ENCODE results near the gene SLC25A43.
"Not testable (repeated sequence)": the region's sequence is repeated elsewhere in the genome, so short reads cannot be mapped to it uniquely, and the experiment has no call there.

The SLC25A43 gene

GRCh38 chrX:119441295-119441694, 42.2 kb downstream of the SLC25A43 start:
- DNase-seq; H4K8ac ChIP-seq (ENCODE audit: low read length); H3K23ac ChIP-seq (ENCODE audit: low read length in 2 of 2); H3K4me1 ChIP-seq (ENCODE audit: control insufficient read depth, insufficient read depth, low read depth, low read length); H3K4ac ChIP-seq (ENCODE audit: low read depth in 1 of 2, low read length in 2 of 2); H2BK12ac ChIP-seq (ENCODE audit: low read length in 2 of 2); H4K91ac ChIP-seq (ENCODE audit: low read length); H3K27ac ChIP-seq (ENCODE audit: low read length, poor library complexity, severe bottlenecking); H3K79me1 ChIP-seq (replicated peaks; ENCODE audit: low read length, poor library complexity, severe bottlenecking); H3K9me3 ChIP-seq (ENCODE audit: control insufficient read depth, low read length); H3K27me3 ChIP-seq (ENCODE audit: control insufficient read depth in 1 of 2, insufficient read depth in 1 of 2, low read length in 2 of 2); H3K4me2 ChIP-seq (ENCODE audit: low read length, poor library complexity, severe bottlenecking); H3K36me3 ChIP-seq (ENCODE audit: control insufficient read depth in 1 of 2, insufficient read depth in 2 of 2, low read depth in 1 of 2, low read length in 2 of 2); H2BK5ac ChIP-seq (ENCODE audit: low read depth, low read length, poor library complexity, severe bottlenecking); H3K18ac ChIP-seq (ENCODE audit: low read depth in 1 of 2, low read length in 2 of 2); H3K14ac ChIP-seq (ENCODE audit: low read length in 2 of 2); H2AK5ac ChIP-seq (ENCODE audit: low read length, severe bottlenecking); H2BK15ac ChIP-seq (ENCODE audit: low read depth, poor library complexity, severe bottlenecking); H2AFZ ChIP-seq (ENCODE audit: low read depth, low read length); H3K9ac ChIP-seq (ENCODE audit: low read length); H3K4me3 ChIP-seq (ENCODE audit: insufficient read depth in 1 of 2, low read depth in 1 of 2, low read length in 2 of 2); H2BK120ac ChIP-seq (ENCODE audit: low read depth, low read length): not testable (repeated sequence)
- WGBS: 97% methylated on average over 10 of the region's 17 CpGs

- Histone ChIP-seq H4K8ac (ENCODE audit: low read length) (no peak overlapping the region), H3K36me3 (ENCODE audit: control insufficient read depth in 1 of 2, insufficient read depth in 2 of 2, low read depth in 1 of 2, low read length in 2 of 2) (peaks cover 0 to 2% of the 10 kb centered on the region in 2 experiments), H3K18ac (ENCODE audit: low read depth in 1 of 2, low read length in 2 of 2) (no peak overlapping the region), H3K4ac (ENCODE audit: low read depth in 1 of 2, low read length in 2 of 2) (no peak overlapping the region), H4K91ac (ENCODE audit: low read length) (no peak overlapping the region), H2BK5ac (ENCODE audit: low read depth, low read length, poor library complexity, severe bottlenecking) (no peak overlapping the region), H3K27me3 (ENCODE audit: control insufficient read depth in 1 of 2, insufficient read depth in 1 of 2, low read length in 2 of 2) (no peaks in the 10 kb centered on the region), H2BK120ac (ENCODE audit: low read depth, low read length) (no peak overlapping the region), H3K23ac (ENCODE audit: low read length in 2 of 2) (no peak overlapping the region), H3K4me1 (ENCODE audit: control insufficient read depth, insufficient read depth, low read depth, low read length) (no peaks in the 10 kb centered on the region), H3K9ac (ENCODE audit: low read length) (no peak overlapping the region), H3K9me3 (ENCODE audit: control insufficient read depth, low read length) (no peaks in the 10 kb centered on the region), H3K27ac (ENCODE audit: low read length, poor library complexity, severe bottlenecking) (no peak overlapping the region), H2AK5ac (ENCODE audit: low read length, severe bottlenecking) (no peak overlapping the region), H3K4me3 (ENCODE audit: insufficient read depth in 1 of 2, low read depth in 1 of 2, low read length in 2 of 2) (no peak overlapping the region), H2BK15ac (ENCODE audit: low read depth, poor library complexity, severe bottlenecking) (no peak overlapping the region), H3K4me2 (ENCODE audit: low read length, poor library complexity, severe bottlenecking) (no peak overlapping the region), H2AFZ (ENCODE audit: low read depth, low read length) (no peak overlapping the region), H2BK12ac (ENCODE audit: low read length in 2 of 2) (no peak overlapping the region), H3K79me1 (replicated peaks; ENCODE audit: low read length, poor library complexity, severe bottlenecking) (no peaks in the 10 kb centered on the region), H3K14ac (ENCODE audit: low read length in 2 of 2) (no peak overlapping the region)
- no peak for DNase-seq
- WGBS: no CpG with 5 or more reads among the region's 2 CpGs
Observed at GRCh38 chrX:119442286-119442685, 43.1 kb downstream of the SLC25A43 start.

- H2BK120ac ChIP-seq (ENCODE audit: low read depth, low read length): no peak overlapping the region
- no peak overlapping the region for H3K4me3 ChIP-seq (ENCODE audit: insufficient read depth in 1 of 2, low read depth in 1 of 2, low read length in 2 of 2)
- H3K4me2 ChIP-seq (ENCODE audit: low read length, poor library complexity, severe bottlenecking): no peak overlapping the region
- H4K91ac ChIP-seq (ENCODE audit: low read length): no peak overlapping the region
- H3K4ac ChIP-seq (ENCODE audit: low read depth in 1 of 2, low read length in 2 of 2): no peak overlapping the region
- no peak overlapping the region for H2BK12ac ChIP-seq (ENCODE audit: low read length in 2 of 2)
- H3K18ac ChIP-seq (ENCODE audit: low read depth in 1 of 2, low read length in 2 of 2): no peak overlapping the region
- no peak overlapping the region for H2BK5ac ChIP-seq (ENCODE audit: low read depth, low read length, poor library complexity, severe bottlenecking)
- H2AFZ ChIP-seq (ENCODE audit: low read depth, low read length): no peak overlapping the region
- WGBS: 100% methylated on average over 2 of the region's 4 CpGs
- H3K27me3 ChIP-seq (ENCODE audit: control insufficient read depth in 1 of 2, insufficient read depth in 1 of 2, low read length in 2 of 2): peaks cover 0 to 7% of the 10 kb centered on the region in 2 experiments
- no peak overlapping the region for H4K8ac ChIP-seq (ENCODE audit: low read length)
- no peak overlapping the region for H2AK5ac ChIP-seq (ENCODE audit: low read length, severe bottlenecking)
- no peak overlapping the region for H2BK15ac ChIP-seq (ENCODE audit: low read depth, poor library complexity, severe bottlenecking)
- no peaks in the 10 kb centered on the region for H3K9me3 ChIP-seq (ENCODE audit: control insufficient read depth, low read length)
- H3K23ac ChIP-seq (ENCODE audit: low read length in 2 of 2): no peak overlapping the region
- H3K14ac ChIP-seq (ENCODE audit: low read length in 2 of 2): no peak overlapping the region
- peaks cover 4 to 29% of the 10 kb centered on the region in 2 experiments for H3K36me3 ChIP-seq (ENCODE audit: control insufficient read depth in 1 of 2, insufficient read depth in 2 of 2, low read depth in 1 of 2, low read length in 2 of 2)
- no peak overlapping the region for H3K9ac ChIP-seq (ENCODE audit: low read length)
- H3K27ac ChIP-seq (ENCODE audit: low read length, poor library complexity, severe bottlenecking): no peak overlapping the region
- H3K4me1 ChIP-seq (ENCODE audit: control insufficient read depth, insufficient read depth, low read depth, low read length): no peaks in the 10 kb centered on the region
- DNase-seq: no peak
- H3K79me1 ChIP-seq (replicated peaks; ENCODE audit: low read length, poor library complexity, severe bottlenecking): no peaks in the 10 kb centered on the region
Observed at GRCh38 chrX:119453202-119453601, 54.1 kb downstream of the SLC25A43 start.

DNA sequence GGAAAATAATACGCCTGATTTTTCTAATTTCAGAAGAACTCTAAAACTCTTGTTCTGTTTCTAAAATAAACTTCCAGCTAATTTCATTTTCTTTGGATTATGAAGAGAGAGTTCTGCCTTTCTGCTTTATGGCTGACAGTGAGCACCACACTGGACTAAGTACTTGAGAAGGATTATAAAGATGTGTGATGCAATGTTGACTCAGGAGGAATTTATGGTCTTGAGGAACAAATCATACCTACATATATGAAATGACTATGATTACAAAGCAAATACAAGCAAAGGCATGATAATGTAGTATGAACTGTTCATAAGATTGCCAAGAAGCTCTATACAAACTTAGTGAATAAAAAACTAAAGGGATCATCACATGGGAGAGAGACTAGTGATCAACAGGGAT, 56.1 kb downstream of the SLC25A43 start:
- no peak overlapping the region for H2BK5ac ChIP-seq (ENCODE audit: low read depth, low read length, poor library complexity, severe bottlenecking)
- no peak overlapping the region for H2BK120ac ChIP-seq (ENCODE audit: low read depth, low read length)
- H3K14ac ChIP-seq (ENCODE audit: low read length in 2 of 2): no peak overlapping the region
- no peak overlapping the region for H4K91ac ChIP-seq (ENCODE audit: low read length)
- no peaks in the 10 kb centered on the region for H3K4me1 ChIP-seq (ENCODE audit: control insufficient read depth, insufficient read depth, low read depth, low read length)
- H4K8ac ChIP-seq (ENCODE audit: low read length): no peak overlapping the region
- no peak overlapping the region for H3K4me2 ChIP-seq (ENCODE audit: low read length, poor library complexity, severe bottlenecking)
- H3K79me1 ChIP-seq (replicated peaks; ENCODE audit: low read length, poor library complexity, severe bottlenecking): no peaks in the 10 kb centered on the region
- no peak overlapping the region for H3K27ac ChIP-seq (ENCODE audit: low read length, poor library complexity, severe bottlenecking)
- no peak overlapping the region for H2AK5ac ChIP-seq (ENCODE audit: low read length, severe bottlenecking)
- H2BK12ac ChIP-seq (ENCODE audit: low read length in 2 of 2): no peak overlapping the region
- H3K23ac ChIP-seq (ENCODE audit: low read length in 2 of 2): no peak overlapping the region
- WGBS: no CpG with 5 or more reads among the region's 1 CpG
- peaks cover 0 to 7% of the 10 kb centered on the region in 2 experiments for H3K27me3 ChIP-seq (ENCODE audit: control insufficient read depth in 1 of 2, insufficient read depth in 1 of 2, low read length in 2 of 2)
- peaks cover 4 to 29% of the 10 kb centered on the region in 2 experiments for H3K36me3 ChIP-seq (ENCODE audit: control insufficient read depth in 1 of 2, insufficient read depth in 2 of 2, low read depth in 1 of 2, low read length in 2 of 2)
- no peak overlapping the region for H2AFZ ChIP-seq (ENCODE audit: low read depth, low read length)
- H2BK15ac ChIP-seq (ENCODE audit: low read depth, poor library complexity, severe bottlenecking): no peak overlapping the region
- no peaks in the 10 kb centered on the region for H3K9me3 ChIP-seq (ENCODE audit: control insufficient read depth, low read length)
- no peak overlapping the region for H3K9ac ChIP-seq (ENCODE audit: low read length)
- no peak overlapping the region for H3K4me3 ChIP-seq (ENCODE audit: insufficient read depth in 1 of 2, low read depth in 1 of 2, low read length in 2 of 2)
- H3K18ac ChIP-seq (ENCODE audit: low read depth in 1 of 2, low read length in 2 of 2): no peak overlapping the region
- no peak overlapping the region for H3K4ac ChIP-seq (ENCODE audit: low read depth in 1 of 2, low read length in 2 of 2)
- DNase-seq: peak; percentile 29

Measured in mesenchymal stem cell (in vitro differentiated cells and primary cell).